ENCODE measurements around the gene TMEM45B.
"Not testable (repeated sequence)": the region's sequence is repeated elsewhere in the genome, so short reads cannot be mapped to it uniquely, and the experiment has no call there.

The TMEM45B gene

DNA sequence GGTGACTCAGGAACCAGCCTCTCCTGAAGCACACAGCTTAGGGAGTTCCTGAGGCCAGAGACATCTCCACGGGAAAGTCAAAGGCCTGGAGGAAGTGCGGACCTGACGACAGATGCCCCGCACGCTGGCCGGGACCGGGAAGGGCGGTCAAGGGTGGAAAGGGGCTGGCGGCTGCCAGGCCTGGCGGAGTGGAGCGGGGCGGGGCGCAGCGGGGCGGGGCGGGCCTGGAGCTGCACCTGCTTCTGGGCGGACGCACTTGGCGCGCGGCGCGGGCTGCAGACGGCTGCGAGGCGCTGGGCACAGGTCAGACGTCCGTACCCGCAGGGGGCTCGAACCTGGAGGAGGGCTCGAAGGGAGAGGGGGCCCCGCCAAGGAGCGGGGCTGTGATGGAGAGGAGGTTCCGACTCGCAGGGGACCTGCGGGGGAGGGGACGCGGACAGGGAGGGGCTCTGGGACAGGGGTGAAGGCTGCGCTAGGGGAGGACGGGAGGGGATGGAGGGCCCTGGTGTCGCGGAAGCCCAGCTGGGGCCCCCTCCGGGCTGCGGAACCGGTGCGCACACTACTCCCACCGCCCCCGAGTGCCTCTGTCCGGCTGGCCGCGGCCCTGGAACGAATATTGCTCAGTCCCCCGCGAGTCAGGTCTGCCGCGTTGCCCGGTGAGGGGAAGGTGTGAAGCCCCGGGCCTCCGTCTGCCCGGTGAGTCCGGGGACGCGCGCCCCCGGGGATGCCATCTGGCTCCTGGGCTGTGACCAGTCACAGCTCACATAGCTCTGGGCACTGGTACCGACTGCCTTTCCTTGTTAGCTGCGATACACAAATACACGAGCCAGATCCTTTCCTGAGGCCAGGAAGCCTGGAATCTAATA, at the start of gene TMEM45B:
TMEM45B (plus strand) TSS at position 253 of the 866 bp plus-strand sequence. CDS start 36,635 bp downstream, outside the sequence.
- DNase-seq (ENCODE audit: low read depth), result no peak

GRCh38 chr11:129766898-129767604, 48.6 kb upstream of the TMEM45B start:
- no peak for DNase-seq (ENCODE audit: low read depth)

DNA sequence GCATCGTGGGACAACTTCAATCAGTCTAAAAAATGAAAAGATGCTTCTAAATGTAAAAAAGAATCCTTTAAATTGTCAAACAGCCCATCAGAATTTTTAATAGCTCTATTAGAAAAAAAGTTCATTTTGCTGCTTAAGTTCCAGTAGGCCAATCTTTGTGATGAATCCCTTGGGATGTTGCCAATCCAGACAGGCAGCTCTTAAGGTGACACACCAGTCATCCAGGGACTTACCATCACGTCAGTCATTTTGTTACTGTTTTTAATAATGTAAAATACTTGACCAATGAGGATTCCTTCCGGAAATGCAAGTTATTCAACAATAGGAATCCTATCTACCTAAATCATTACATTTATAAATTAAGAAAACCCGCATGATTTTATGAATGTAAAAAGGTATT, 47.8 kb upstream of the TMEM45B start:
- DNase-seq (ENCODE audit: low read depth), result no peak

DNA sequence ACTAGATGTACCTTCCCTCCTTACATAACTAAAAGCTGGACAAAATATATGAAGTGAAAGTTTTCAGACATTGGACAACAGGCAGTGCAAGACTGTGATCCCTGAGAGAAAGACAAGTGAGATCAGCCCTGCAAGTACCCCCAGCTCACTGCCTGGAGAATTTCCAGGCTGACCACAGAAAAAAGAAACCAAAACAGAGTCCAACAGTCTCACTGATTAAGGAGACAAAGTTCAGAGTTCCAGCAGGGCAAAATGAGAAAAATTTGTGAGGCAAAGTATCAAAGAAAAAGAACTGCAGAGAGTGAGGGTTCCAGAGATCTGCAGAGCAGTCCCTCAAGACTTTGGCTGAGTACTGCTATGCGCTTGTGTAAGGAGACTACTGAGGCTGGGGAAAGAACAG, 47.3 kb upstream of the TMEM45B start:
- DNase-seq (ENCODE audit: low read depth), result no peak

GRCh38 chr11:129769059-129769458, 46.6 kb upstream of the TMEM45B start:
- DNase-seq (ENCODE audit: low read depth), result no peak

DNA sequence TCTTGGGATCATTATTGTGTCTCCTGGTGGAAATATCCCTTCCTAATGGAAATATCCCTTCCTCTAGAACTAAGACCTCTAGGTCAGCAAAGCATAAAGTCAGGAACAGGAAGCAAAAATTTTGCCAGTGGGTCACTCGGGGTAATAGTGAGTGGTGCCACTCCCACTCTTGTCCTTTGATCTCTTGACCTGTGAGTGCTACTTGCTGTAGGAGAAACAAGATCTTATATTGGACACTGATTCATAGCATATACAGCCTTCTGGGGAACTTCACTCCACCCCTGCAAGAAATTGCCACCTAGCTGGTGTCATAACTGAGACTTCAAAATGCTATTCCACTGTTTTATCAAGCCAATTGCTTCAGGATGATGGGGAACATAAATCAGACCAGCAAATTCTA, 44.7 kb upstream of the TMEM45B start:
- no peak for DNase-seq (ENCODE audit: low read depth)

- not testable (repeated sequence) for DNase-seq (ENCODE audit: low read depth)
These were observed 44.2 kb upstream of the TMEM45B start for GRCh38 chr11:129771456-129771855.

GRCh38 chr11:129778877-129779276, 36.8 kb upstream of the TMEM45B start:
- DNase-seq (ENCODE audit: low read depth), result no peak

GRCh38 chr11:129779342-129779741, 36.3 kb upstream of the TMEM45B start:
- no peak for DNase-seq (ENCODE audit: low read depth)

- no peak for DNase-seq (ENCODE audit: low read depth)
These were observed 30.1 kb upstream of the TMEM45B start for GRCh38 chr11:129785383-129786111.

GRCh38 chr11:129786112-129786416, 29.6 kb upstream of the TMEM45B start:
- not testable (repeated sequence) for DNase-seq (ENCODE audit: low read depth)

GRCh38 chr11:129787532-129788155, 28.0 kb upstream of the TMEM45B start:
- no peak for DNase-seq (ENCODE audit: low read depth)

DNA sequence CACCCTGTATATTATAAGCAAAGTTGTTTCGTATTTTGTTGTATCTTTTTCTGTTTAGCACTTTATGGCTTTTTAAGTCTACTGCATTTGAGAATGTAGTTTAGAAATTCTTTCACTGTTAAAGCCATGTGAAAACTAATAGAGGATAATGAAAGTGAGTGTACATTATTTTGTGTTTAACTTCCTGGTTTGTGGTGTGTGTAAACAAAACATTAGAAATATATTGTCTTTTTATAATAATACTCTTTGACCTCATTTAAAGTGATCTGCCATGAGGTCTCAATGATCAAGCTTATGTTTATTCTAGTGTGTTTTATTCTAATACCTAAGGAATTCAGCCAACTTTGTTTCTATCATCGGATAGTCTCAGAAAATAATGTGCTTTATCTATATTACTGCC, 27.4 kb upstream of the TMEM45B start:
- no peak for DNase-seq (ENCODE audit: low read depth)

DNA sequence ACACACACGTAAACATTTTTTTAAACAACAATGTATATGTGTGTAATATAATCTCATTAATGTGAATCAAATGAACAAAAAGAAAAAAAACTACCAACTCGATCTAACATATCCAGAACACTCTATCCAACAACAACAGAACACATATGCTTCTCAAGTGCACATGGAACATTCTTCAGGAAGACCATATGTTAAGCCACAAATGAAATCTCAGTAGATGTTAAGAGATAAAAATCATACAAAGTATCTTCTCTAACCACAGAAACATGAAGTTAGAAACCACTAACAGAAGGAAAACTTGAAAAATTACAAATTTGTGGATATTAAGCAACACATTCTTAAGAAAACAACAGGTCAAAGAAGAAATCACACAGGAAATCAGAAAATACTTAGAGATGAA, 25.5 kb upstream of the TMEM45B start:
- DNase-seq (ENCODE audit: low read depth), result no peak

- no peak for DNase-seq (ENCODE audit: low read depth)
These were observed 24.1 kb upstream of the TMEM45B start for GRCh38 chr11:129791515-129791914.

DNA sequence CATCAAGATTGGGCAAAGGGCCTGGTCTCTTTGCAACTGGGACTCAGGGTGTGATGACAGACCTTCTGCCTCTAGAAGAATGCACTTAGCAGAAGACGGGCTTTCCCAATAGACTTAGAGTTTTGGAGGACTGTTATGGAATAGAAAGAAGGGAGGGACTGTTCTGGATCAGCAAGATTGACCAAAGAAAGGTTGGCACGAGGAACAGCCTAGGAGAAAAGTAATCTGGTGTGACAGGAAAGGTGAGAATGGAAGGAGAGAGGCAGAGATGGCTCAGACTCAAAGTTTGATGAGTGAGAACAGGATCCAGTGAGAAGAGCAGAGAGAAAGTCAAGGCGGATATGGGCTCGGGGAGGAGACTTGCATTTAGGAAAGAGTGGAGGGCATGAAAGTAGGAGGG, 23.0 kb upstream of the TMEM45B start:
- no peak for DNase-seq (ENCODE audit: low read depth)

GRCh38 chr11:129795089-129795488, 20.6 kb upstream of the TMEM45B start:
- DNase-seq (ENCODE audit: low read depth), result no peak

DNA sequence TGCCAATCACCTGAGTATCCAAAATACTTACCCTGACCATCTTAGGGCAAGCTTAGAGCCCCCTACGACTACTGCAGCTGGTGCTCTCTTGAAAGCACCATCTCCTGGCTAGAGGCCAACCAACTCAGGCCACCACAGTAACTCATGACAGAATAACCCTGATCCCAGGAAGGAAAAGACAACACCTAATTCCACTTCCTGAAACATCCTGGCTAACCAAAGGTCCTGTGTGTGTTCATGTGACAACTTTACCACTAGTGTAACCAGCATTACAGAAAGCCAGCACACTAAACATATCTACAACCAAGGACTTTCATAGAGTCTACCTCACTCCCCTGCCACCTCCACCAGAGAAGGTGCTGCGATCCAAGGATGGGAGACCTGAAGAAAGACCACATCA, 17.4 kb upstream of the TMEM45B start:
- no peak for DNase-seq (ENCODE audit: low read depth)

DNA sequence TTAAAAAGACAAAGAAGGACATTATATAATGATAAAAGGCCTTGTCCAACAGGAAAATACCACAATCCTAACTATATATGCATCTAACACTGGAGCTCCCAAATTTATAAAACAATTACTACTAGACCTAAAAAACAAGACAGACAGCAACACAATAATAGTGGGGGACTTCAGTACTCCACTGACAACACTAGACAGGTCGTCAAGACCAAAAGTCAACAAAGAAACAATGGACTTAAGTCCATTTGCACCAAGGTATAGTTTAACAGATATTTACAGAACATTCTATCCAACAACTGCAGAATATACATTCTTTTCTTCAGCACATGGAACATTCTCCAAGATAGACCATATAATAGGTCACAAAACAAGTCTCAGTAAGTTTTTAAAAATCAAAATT, 15.5 kb upstream of the TMEM45B start:
- not testable (repeated sequence) for DNase-seq (ENCODE audit: low read depth)

GRCh38 chr11:129800655-129801054, 15.0 kb upstream of the TMEM45B start:
- no peak for DNase-seq (ENCODE audit: low read depth)

DNA sequence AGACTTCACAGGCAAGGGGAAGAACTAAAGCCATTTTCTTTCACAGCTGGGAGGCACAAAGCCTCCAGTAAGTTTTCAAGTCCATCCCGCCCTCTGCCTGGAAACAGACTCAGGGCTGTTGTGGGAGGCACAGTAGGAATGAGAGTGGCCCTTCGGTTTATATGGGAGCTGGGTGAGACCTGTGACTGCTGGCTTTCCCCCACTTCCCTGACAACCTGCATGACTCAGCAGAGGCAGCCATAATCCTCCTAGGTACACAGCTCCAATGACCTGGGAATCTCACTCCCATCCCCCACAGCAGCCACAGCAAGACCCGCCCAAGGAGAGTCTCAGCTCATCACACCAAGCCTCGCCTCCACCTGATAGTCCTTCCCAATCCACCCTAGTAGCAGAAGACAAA, 12.1 kb upstream of the TMEM45B start:
- DNase-seq (ENCODE audit: low read depth), result no peak

DNA sequence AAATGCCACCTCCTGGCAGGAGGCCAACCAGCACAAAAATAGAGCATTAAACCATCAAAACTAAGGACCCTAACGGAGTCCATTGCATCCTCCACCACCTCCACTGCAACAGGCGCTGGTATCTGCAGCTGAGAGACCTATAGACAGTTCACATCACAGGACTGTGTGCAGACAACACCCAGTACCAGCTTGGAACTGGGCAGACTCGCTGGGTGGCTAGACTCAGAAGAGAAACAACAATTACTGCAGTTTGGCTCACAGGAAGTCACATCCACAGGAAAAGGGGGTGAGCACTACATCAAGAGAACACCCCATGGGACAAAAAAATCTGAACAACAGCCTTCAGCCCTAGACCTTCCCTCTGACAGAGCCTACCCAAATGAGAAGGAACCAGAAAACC, 11.6 kb upstream of the TMEM45B start:
- no peak for DNase-seq (ENCODE audit: low read depth)

Data from activated gamma-delta T cell treated with anti-CD3 and anti-CD28 coated beads, Interleukin-2, amount 50 U/mL, for 16 hours (primary cell).